Measurements from ENCODE around the gene IGFN1.

IGFN1 gene

GRCh38 chr1:201215531-201216357, 25.1 kb downstream of the IGFN1 start:
- in situ Hi-C loops (cut with MboI; ENCODE audit: low sequenced_read_pairs): no loop called here

DNA sequence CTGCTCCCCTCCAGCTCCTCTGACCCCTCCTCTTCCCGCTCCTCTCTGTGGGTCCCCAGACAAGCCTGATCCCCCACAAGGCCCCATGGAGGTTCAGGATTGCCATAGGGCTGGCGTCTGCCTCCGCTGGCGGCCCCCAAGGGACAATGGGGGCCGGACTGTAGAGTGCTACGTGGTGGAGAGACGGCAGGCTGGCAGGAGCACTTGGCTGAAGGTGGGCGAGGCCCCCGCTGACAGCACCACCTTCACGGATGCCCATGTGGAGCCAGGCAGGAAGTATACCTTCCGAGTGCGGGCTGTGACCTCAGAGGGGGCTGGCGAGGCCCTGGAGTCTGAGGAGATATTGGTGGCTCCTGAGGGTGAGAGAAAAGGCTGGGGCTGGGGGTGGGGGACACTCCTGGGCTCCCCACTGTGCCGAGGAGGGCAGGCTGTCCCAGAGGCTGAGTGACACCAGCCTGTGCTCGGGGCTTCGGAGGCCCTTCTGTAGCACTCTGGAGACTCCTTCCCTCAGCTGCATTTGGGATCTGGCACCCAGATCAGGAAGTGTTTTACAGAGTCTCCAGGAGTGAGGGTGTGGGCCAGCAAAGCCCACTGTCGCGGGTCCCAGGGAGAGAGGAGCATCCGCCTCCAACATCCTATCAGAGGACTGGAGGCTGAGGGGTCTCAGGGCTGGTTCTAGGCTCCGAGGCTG, 25.9 kb downstream of the IGFN1 start:
- in situ Hi-C loops (cut with MboI; ENCODE audit: low sequenced_read_pairs): no loop called here

GRCh38 chr1:201217146-201217545, 26.5 kb downstream of the IGFN1 start:
- in situ Hi-C loops (cut with MboI; ENCODE audit: low sequenced_read_pairs): no loop called here

DNA sequence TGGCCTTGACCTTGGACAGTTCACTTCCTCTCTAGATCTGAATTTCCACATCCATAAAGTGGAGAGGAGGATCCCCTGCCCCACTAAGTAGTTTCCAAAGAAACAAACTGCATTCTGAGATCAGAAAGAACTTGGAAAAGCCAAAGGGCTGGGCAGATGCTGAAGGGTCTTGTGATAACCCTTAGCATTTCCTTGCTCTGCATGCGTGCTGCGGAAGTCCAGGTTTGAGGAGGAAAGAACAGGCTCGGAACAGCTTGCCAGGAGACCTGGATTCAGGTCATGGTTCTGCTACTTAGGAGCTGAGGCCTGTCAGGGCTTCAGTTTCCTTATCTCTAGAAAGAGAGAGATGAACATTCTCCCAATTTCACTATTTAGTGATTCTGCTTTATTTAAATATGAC, 27.2 kb downstream of the IGFN1 start:
- in situ Hi-C loops (cut with MboI; ENCODE audit: low sequenced_read_pairs): no loop called here

- in situ Hi-C loops (cut with MboI; ENCODE audit: low sequenced_read_pairs): no loop called here
Observed at GRCh38 chr1:201218409-201218808, 27.8 kb downstream of the IGFN1 start.

DNA sequence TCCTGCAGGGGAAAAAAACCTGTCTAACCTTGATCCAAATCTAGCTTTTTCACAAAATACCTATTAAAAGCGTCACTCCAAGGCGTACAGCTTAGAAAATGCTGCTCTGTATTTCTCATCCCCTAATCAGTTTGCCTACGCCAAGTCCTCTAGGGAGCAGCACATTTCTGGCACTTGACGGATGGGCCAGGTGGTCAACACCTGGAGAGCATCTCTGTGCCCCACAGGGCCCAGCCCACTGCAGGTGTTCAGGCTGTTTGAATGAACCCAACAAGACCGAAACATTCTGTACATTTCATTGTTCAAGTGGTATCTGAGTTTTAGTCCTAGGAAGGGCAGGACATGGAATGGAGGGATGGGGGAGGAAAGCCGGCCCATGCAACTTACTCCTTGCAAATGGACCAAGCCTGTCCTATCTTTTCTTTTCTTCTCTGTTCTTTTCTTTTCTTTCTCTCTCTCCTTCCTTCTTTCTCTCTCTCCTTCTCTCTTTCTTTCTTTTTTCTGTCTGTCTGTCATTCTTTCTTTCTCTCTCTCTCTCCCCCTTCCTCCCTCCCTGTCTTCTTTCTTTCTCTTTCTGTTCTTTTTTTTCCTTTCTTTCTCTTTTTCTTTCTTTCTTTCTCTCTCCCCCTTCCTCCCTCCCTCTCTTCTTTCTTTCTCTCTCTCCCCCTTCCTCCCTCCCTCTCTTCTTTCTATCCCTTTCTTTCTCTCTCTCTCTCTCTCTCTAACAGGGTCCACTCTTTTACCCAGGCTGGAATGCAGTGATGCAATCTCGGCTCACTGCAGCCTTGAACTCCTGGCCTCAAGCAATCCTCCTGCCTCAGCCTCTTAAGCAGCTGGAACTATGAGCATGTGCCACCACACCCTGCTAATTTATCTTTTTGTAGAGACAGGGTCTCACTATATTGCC, 29.1 kb downstream of the IGFN1 start:
- in situ Hi-C loops (cut with MboI; ENCODE audit: low sequenced_read_pairs): no loop called here

DNA sequence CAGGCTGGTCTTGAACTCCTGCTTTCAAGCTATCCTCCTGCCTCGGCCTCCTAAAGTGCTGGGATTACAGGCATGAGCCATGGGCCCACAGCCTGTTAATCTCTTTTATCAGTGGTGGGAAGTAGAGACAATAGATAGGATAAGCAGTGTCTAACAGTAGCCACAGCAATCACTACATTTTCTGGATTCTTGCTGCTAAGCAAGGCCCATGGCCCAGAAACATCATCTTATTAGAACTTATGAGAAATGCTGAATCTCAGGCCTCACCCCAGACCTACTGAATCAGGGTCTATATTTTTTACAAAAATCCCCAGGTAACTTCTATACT, 29.7 kb downstream of the IGFN1 start:
- in situ Hi-C loops (cut with MboI; ENCODE audit: low sequenced_read_pairs): no loop called here

DNA sequence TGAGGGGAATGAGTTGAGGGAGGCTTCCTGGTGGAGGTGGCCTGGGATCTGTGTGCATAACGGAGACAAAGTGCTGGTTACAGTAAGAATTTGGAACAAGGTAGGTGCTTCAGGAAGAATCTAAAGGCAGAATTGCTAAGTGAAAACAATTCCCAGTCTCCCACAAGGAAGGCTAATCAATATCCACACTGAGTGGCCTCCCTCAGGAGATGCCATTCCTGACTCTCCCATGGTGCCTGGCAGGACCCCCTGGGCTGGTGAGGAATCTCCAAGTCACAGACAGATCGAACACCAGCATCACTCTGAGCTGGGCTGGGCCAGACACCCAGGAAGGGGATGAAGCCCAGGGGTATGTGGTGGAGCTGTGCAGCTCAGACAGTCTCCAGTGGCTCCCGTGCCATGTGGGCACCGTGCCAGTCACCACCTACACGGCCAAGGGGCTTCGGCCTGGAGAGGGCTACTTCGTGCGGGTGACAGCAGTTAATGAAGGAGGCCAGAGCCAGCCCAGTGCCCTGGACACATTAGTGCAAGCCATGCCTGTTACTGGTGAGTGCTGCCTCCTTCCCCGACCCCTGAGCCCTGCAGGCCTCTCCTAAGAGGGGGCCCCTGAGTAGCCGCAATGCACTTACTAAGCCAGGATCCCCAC, 30.7 kb downstream of the IGFN1 start:
- in situ Hi-C loops (cut with MboI; ENCODE audit: low sequenced_read_pairs): no loop called here

DNA sequence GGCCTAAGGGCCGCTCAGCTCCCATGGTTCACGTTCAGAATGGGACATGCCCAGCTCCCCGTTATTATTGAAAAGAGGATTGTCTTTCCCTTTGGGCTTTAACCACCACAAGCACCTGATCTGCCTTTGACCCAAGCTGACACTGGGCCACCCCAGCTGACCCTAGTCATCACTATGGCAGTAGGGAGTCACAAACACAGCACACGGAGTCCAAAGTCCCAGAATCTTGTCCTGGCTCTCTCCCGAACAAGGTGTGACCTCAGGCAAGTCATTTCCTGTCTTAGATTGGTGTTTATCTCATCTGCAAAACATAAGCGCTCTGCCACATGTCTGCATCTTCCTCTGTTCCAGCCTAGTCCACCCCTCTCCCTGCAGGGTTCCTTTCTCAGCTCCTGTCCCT, 31.5 kb downstream of the IGFN1 start:
- in situ Hi-C loops (cut with MboI; ENCODE audit: low sequenced_read_pairs): no loop called here

GRCh38 chr1:201223852-201224665, 33.4 kb downstream of the IGFN1 start:
- in situ Hi-C loops (cut with MboI; ENCODE audit: low sequenced_read_pairs): no loop called here

DNA sequence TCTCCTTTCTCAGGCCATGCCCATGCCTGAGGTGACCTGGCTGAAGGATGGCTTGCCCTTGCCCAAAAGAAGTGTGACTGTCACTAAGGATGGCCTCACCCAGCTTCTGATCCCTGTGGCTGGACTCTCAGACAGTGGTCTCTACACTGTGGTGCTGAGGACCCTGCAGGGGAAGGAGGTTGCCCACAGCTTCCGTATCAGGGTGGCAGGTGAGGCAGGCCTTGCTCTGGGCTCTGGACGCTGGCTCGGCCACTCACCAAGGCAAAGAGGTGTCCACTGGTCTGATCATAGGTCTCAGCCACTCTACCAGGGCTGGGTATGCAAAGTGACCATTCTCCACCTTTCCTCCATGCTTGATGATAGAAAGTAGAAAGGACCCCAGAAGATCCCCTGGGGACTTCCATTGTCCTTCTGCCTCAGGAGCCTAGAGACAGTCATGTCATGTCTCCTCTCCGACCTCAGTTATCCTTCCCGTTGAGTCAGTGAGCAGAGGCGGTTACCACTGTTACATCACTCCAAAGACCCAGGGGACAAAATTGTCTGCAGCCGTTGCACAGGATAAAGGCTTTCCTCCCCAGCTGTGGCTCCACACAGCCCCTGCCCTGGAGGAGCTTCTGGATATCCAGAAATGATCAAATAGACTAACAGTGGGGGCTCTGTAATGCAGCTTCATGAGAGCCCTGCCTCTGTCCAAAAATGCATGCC, 34.2 kb downstream of the IGFN1 start:
- in situ Hi-C loops (cut with MboI; ENCODE audit: low sequenced_read_pairs): no loop called here

DNA sequence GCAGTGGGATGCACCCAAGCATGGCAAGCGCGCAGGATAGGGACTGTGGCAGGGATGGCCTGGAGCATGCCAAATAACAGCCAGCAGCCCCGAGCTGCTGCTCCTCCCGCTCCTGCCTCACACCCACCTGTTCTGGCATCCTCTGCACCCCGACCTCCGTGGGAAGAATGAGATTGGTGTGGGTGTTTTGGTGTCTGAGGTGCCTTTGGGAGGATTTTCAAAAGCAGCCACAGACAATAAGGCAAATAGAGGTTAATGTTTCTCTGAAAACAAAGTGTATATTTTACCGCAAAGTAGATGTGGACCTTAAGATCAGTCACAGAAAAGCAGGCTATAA, 35.5 kb downstream of the IGFN1 start:
- in situ Hi-C loops (cut with MboI; ENCODE audit: low sequenced_read_pairs): no loop called here

- in situ Hi-C loops (cut with MboI; ENCODE audit: low sequenced_read_pairs): no loop called here
Observed at GRCh38 chr1:201226859-201227488, 36.4 kb downstream of the IGFN1 start.

GRCh38 chr1:201228011-201228983, 37.7 kb downstream of the IGFN1 start:
- in situ Hi-C loops (cut with MboI; ENCODE audit: low sequenced_read_pairs): no loop called here

- in situ Hi-C loops (cut with MboI; ENCODE audit: low sequenced_read_pairs): no loop called here
Observed at GRCh38 chr1:201229095-201229494, 38.5 kb downstream of the IGFN1 start.

DNA sequence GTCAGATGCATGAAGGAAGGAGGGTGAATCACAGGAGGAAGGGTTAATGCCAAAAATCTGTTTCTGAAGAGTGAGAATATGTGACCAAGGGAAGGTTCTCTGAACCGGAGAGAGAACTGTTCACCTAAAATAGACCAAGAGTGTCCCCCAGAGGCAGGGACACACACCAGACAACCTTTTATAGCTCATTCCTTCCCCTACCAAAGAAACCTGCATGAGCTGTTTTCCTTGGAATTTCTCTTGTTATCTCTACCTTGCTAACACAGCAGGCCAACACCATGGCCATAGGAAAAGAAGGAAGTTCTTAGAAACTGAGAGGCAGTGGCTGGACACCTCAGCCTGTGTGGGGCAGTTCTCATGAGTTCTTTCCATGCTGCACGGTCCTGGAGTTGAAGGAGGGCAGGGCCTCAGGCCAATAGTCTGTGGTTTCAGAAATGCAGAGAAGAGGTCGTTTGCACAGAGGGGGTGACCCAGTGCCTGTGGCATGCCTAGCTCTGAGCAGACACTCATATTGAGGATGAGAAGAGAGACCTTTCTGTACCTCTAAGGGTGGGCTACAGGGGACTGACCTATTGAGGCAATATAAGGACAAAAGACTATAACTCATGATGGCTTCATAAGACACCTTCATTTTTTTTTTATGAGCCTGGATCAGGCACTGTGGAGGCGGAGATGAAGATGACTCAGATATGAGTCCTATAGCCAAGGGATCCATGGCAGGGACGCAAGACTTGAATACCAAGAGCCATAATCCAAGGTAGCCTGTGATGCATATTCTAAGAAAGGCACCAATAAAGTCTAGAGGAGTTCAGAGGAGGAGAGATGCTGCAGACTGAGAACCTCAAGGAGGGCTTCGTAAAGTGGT, 39.4 kb downstream of the IGFN1 start:
- in situ Hi-C loops (cut with MboI; ENCODE audit: low sequenced_read_pairs): no loop called here

GRCh38 chr1:201230676-201231075, 40.1 kb downstream of the IGFN1 start:
- in situ Hi-C loops (cut with MboI; ENCODE audit: low sequenced_read_pairs): no loop called here

All from hTERT RPE-1 (cell line).